A549 treated with AZD9567 at 1 μM for 4 hours (cell line): ENCODE measurements around the gene LGALS1. TPM values are rescaled to one million over a fixed set of nuclear protein-coding genes. Genes with fewer than 3 reads are reported as not detected.

Source experiments
- total RNA-seq: library from RNA; stranded (reverse); fragments of 200-300 nt; extraction: Qiagen RNA extraction; gene quantifications from 5 replicates; pipeline ENCODE4 v1.2.3, GENCODE V29; 2022; ENCODE audit not compliant: insufficient read depth

The LGALS1 gene
- 1,142 to 1,386 TPM (median 1,326 TPM) in 5 replicates for total RNA-seq

GRCh38 chr22:37674951-37675929 is at the start of gene LGALS1:
LGALS1 (plus strand) TSS chr22:37675636; CDS start chr22:37675703, 67 bp downstream.

DNA sequence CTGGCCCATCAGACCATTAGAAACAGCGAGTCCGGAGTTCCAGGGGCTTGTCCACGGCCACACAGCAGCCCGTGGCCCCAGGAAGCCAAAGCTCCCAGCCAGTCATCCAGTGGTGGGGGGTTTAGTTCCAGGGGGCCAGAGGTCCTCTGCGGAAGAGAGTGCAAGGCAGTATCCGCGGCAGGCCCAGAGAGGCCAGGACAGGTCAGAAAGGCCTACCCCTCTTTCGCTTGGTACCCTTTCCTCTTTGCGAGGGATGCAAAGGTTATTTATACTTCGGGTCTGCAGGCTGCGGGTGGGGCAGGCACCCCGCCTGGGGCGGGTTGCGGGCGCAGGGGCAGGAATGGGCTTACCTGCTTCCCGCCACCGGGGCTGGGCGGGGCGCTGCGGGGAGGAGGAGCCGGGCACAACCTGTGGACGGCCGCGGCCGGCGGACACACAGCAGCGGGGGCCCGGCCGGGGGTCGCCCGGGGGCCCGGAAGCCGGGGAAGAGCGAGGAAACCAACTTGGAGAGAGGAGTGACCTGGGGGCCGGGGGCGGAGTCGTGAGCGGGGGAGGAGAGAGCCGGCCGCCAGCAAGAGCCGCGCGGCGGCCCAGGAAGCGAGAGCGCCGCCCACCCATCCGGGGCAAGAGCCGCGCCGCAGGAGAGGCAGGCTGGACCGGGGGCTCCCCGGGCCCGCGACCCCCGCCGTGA is 36.2 kb upstream of the LGALS1 start, which contains the start of gene SH3BP1:
Gene SH3BP1 (plus strand): TSS at position 600 of the 691 bp plus-strand sequence. CDS start 119 bp downstream, outside the sequence.

DNA sequence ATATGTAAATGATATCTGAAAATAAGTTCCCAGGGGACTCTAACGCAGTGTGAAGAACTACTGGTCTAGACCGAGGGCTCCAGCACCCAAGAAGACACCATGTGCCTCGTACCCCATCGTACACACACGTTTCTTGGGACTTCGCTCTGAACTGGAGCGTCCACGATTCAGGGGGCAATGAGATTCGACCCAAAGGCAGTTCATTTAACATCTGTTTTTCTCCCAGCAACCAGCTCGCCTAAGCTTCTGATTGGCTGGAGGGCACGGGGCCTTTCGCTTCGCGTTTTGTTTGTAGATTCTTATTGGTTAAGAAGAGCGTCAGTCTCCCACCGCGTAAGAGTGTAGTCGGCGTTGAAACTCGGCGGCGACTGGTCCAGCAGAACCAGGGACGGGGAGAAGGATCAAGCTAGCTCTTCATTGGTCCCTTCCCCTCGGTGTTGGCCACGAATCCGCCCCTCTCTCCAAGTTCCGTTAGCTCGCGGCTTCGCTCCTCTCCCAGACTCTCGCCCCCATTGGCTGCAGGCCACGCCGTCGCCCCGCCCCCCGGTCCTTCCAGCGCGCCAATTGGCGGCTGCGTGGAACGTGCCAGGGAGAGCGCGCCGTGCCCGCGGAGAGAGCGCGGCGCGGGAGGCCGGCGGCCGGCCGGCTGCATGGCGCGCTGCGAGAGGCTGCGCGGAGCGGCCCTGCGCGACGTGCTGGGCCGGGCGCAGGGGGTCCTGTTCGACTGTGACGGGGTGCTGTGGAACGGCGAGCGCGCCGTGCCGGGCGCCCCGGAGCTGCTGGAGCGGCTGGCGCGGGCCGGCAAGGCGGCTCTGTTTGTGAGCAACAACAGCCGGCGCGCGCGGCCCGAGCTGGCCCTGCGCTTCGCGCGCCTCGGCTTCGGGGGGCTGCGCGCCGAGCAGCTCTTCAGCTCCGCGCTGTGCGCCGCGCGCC is 17.0 kb upstream of the LGALS1 start, which contains the start of gene PDXP:
Gene PDXP (plus strand): TSS at position 591 of the 933 bp plus-strand sequence. CDS start 60 bp downstream, at position 651.

GRCh38 chr22:37686002-37686982 is 10.9 kb downstream of the LGALS1 start, which contains the start of gene NOL12:
NOL12 (plus strand) TSS chr22:37686343; CDS start chr22:37686393, 50 bp downstream.

GRCh38 chr22:37696657-37697537 is 21.5 kb downstream of the LGALS1 start, which contains the start of gene TRIOBP:
TRIOBP (plus strand) TSS chr22:37697048; CDS start chr22:37701366, 4,318 bp downstream.

Other genes starting within 250 kb of the LGALS1 start
- gene ELFN2, start 248.2 kb upstream of the LGALS1 start, total RNA-seq: 3.0 to 5.1 TPM (median 4.7 TPM) in 5 replicates
- gene MFNG, start 189.3 kb upstream of the LGALS1 start, total RNA-seq: 0.98 to 5.4 TPM (median 1.2 TPM) in 5 replicates
- 19.4 to 30.5 TPM (median 28.8 TPM) in 5 replicates for gene CARD10, start 156.2 kb upstream of the LGALS1 start, total RNA-seq
- 23.8 to 31.6 TPM (median 29.4 TPM) in 5 replicates for gene CDC42EP1, start 115.2 kb upstream of the LGALS1 start, total RNA-seq
- gene LGALS2, start 95.5 kb upstream of the LGALS1 start, total RNA-seq: 0.16 to 7.6 TPM (median 0.24 TPM) in 3 of 5 replicates, not detected in the others
- gene GGA1, start 66.8 kb upstream of the LGALS1 start, total RNA-seq: 12.4 to 23.6 TPM (median 22.5 TPM) in 5 replicates
- 0.99 to 2.4 TPM (median 1.7 TPM) in 4 of 5 replicates, not detected in the other for gene SH3BP1, start 36.0 kb upstream of the LGALS1 start, total RNA-seq
- 18.0 to 23.4 TPM (median 19.4 TPM) in 5 replicates for gene PDXP, start 16.9 kb upstream of the LGALS1 start, total RNA-seq
- 23.6 to 28.0 TPM (median 25.5 TPM) in 5 replicates for gene NOL12, start 10.7 kb downstream of the LGALS1 start, total RNA-seq
- 23.6 to 36.5 TPM (median 31.7 TPM) in 5 replicates for gene TRIOBP, start 21.4 kb downstream of the LGALS1 start, total RNA-seq
- 1.9 to 4.7 TPM (median 3.4 TPM) in 5 replicates for gene GCAT, start 132.3 kb downstream of the LGALS1 start, total RNA-seq
- gene GALR3, start 147.7 kb downstream of the LGALS1 start, total RNA-seq: not detected in 5 replicates
- 21.1 to 24.9 TPM (median 23.3 TPM) in 5 replicates for gene ANKRD54, start 168.7 kb downstream of the LGALS1 start, total RNA-seq
- gene EIF3L, start 173.8 kb downstream of the LGALS1 start, total RNA-seq: 259 to 328 TPM (median 285 TPM) in 5 replicates
- gene MICALL1, start 230.7 kb downstream of the LGALS1 start, total RNA-seq: 15.2 to 18.2 TPM (median 17.6 TPM) in 5 replicates